Placental pericyte (primary cell): Measurements from ENCODE around the gene ZNF2. TPM values are rescaled to one million over a fixed set of nuclear protein-coding genes. Genes with fewer than 3 reads are reported as not detected.

Experiments used
- total RNA-seq: library from RNA; depleted of rRNA; stranded (reverse); fragments of >200 nt; gene quantifications from 2 replicates; pipeline ENCODE4 v1.2.3, GENCODE V29; 2012

ZNF2 gene
- total RNA-seq: 5.7 and 6.1 TPM in 2 replicates

GRCh38 chr2:95165371-95166064 lies at the start of gene ZNF2:
ZNF2 (plus strand) TSS chr2:95165809; CDS start chr2:95176227, 10,418 bp downstream.

DNA sequence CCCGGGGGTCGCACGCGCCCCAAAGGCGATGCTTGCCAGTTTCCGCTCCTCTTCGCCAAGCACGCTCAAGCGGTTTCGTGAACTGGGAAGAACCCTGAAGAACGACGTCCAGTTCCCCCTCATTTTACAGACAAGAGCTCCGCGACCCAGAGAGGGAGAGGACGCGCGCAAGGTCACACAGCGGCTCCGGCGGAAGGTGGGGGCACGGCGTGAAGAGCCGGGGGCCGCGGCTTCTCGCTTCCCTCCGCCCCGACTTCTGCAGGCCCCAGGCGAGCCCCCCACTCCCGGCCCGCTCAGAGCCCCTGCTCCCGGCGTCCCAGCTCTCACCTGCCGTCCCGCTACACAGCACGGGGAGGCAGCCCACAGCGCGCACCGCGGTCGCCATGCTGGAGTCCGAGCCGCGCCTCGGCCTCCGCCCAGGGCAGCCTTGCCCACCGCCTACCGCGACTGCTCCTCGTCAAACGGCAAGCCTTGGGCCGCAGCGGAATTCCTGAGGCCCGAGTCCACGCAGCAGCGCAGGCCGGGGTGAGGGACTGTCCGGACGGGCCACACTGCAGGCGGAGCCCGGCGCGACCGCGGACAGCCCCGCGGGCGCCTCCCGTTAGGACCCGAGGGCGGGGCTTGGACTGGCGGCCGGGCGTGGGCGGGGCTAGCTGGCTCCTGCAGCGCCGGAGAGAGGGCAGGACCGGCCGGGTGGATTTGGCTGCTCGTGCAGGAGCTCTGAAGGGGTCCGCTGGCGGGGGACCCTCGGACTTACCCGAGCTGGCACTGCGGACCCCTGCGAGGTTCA lies 44.0 kb upstream of the ZNF2 start, which contains the start of gene MRPS5:
TSS of gene MRPS5 (minus strand) at position 402 of the 790 bp plus-strand sequence. CDS start at position 385, 17 bp downstream.

DNA sequence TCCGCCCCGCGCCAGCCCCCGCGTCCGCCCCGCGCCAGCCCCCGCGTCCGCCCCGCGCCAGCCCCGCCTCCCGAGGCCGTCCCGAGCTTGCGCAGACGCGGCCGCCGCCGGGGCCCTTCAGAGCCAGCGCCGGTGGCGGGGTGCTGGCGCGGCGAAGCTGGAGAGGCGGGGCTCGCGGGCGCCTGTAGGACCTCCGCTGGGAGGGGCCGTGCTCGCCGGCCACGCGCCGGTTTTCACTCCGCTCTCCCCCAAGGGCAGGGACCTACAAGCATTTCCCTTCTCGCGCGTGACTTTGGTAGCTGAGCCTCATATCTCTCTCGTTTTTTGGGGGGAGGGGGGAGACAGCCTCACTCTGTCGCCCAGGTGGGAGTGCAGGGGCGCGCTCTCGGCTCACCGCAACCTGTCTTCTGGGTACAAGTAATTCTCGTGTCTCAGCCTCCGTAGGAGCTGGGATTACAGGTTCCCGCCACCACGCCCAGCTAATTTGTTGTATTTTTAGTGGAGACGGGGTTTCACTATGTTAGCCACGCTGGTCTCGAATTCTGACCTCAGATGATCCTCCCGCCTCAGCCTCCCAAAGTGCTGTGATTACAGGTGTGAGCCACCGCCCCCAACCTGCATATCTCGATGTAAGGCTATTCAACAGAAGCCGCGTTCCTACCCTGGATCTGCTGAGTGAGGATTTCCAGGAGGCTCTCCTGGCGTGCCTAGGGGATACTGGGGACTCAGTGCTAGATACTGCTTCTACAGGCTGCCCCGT lies 5.7 kb upstream of the ZNF2 start, which contains the start of gene ZNF514:
TSS of gene ZNF514 (minus strand) at position 159 of the 760 bp plus-strand sequence. CDS start 6,595 bp downstream, outside the sequence.

GRCh38 chr2:95207111-95207961 lies 41.7 kb downstream of the ZNF2 start, which contains the start of gene ZNF892:
ZNF892 (plus strand) TSS chr2:95207521; CDS start chr2:95207816, 295 bp downstream.

Other genes starting within 250 kb of the ZNF2 start
- gene MAL, start 140.1 kb upstream of the ZNF2 start, total RNA-seq: not detected in 2 replicates
- gene MRPS5, start 44.0 kb upstream of the ZNF2 start, total RNA-seq: 33.5 and 37.0 TPM in 2 replicates
- 8.3 and 10.9 TPM in 2 replicates for gene ZNF514, start 6.0 kb upstream of the ZNF2 start, total RNA-seq
- gene ZNF892, start 41.7 kb downstream of the ZNF2 start, total RNA-seq: 2.4 and 3.6 TPM in 2 replicates
- gene PROM2, start 108.6 kb downstream of the ZNF2 start, total RNA-seq: 0.22 and 0.72 TPM in 2 replicates
- 0.57 and 0.88 TPM in 2 replicates for gene KCNIP3, start 131.5 kb downstream of the ZNF2 start, total RNA-seq
- 24.6 and 25.8 TPM in 2 replicates for gene FAHD2A, start 236.9 kb downstream of the ZNF2 start, total RNA-seq